Endothelial cell of umbilical vein (primary cell): Measurements from ENCODE around the gene PSMC2. TPM values are rescaled to one million over a fixed set of nuclear protein-coding genes. Genes with fewer than 3 reads are reported as not detected.

Source experiments
- BruUV-seq: library from RNA; stranded (reverse); fragments of 400-500 nt; replicated peaks from 2 replicates; lab custom pipeline; 2021; lab: Mats Ljungman, UMichigan
- CTCF ChIA-PET: fragments of 300-600, 350-600 bp; sonication (Branson Sonifier 250); formaldehyde crosslinking; loops from one replicate; lab custom pipeline; 2021; ENCODE audit warnings: antibody characterized with exemption, inconsistent platforms; lab: Charles Lee
- POLR2A ChIA-PET: fragments of 300-600, 350-600 bp; sonication (Branson Sonifier 250); formaldehyde crosslinking; loops from one replicate; lab custom pipeline; 2021; ENCODE audit warnings: antibody characterized with exemption, inconsistent platforms; lab: Charles Lee
- DNase-seq: peaks from one replicate; pipeline ENCODE4 v3.0.0-alpha.2; 2011; ENCODE audit warnings: low read depth, low spot score
- FAIRE-seq: peaks from 2 replicates; lab custom pipeline; 2011; peaks lifted over from hg19 to GRCh38; lab: Jason Lieb, UNC
- H2AFZ ChIP-seq: 2 replicates; pipeline ENCODE4 v1.6.0; 2012; ENCODE audit warnings: low read depth, low read length, control low read depth, inconsistent platforms
- H3K27ac ChIP-seq: 2 replicates; pipeline ENCODE4 v1.5.1; 2011; ENCODE audit warnings: low read depth, mild to moderate bottlenecking, control low read depth, low read length, moderate library complexity; ENCODE audit not compliant: insufficient read depth
- H3K27me3 ChIP-seq, 2 experiments: 2 replicates each; pipeline versions ENCODE4 v1.6.0 to v1.6.1; 2011; ENCODE audit warnings: low read length in 2 of 2, mixed read lengths in 1 of 2; ENCODE audit not compliant: control insufficient read depth in 2 of 2, insufficient read depth in 2 of 2
- H3K36me3 ChIP-seq, 2 experiments: 2 replicates in 1 of 2; 3 replicates in 1 of 2; pipeline ENCODE4 v1.5.1; 2011; ENCODE audit warnings: low read length in 2 of 2, mild to moderate bottlenecking in 1 of 2, moderate library complexity in 1 of 2; ENCODE audit not compliant: control insufficient read depth in 2 of 2, insufficient read depth in 2 of 2; ENCODE audit errors: extremely low read depth in 1 of 2
- H3K4me1 ChIP-seq: 3 replicates; pipeline ENCODE4 v1.5.1; 2011; ENCODE audit warnings: mild to moderate bottlenecking, low read length; ENCODE audit not compliant: control insufficient read depth, insufficient read depth; ENCODE audit errors: extremely low read depth
- H3K4me2 ChIP-seq: 2 replicates; pipeline ENCODE4 v1.6.1; 2011; ENCODE audit warnings: low read length, control low read depth, mixed read lengths; ENCODE audit not compliant: insufficient read depth
- H3K4me3 ChIP-seq, 3 experiments: fragments of 200-600 bp in 1 of 3; sonication (generic), shearing (Covaris generic) in 1 of 3; replicated peaks in 1 of 3; 2 replicates each; pipeline ENCODE4 v1.5.1; 2011 to 2016; ENCODE audit warnings: control low read depth in 3 of 3, low read length in 3 of 3, mild to moderate bottlenecking in 2 of 3, inconsistent platforms in 1 of 3, low read depth in 1 of 3, moderate library complexity in 1 of 3; ENCODE audit not compliant: insufficient read depth in 1 of 3
- H3K79me2 ChIP-seq: 2 replicates; pipeline ENCODE4 v1.6.0; 2012; ENCODE audit warnings: low read length, inconsistent platforms; ENCODE audit not compliant: control insufficient read depth, insufficient read depth
- H3K9ac ChIP-seq: replicated peaks from 2 replicates; pipeline ENCODE3; 2011; ENCODE audit warnings: low read length, control low read depth; ENCODE audit not compliant: insufficient read depth; ENCODE audit errors: extremely low read depth
- H3K9me1 ChIP-seq: replicated peaks from 3 replicates; pipeline ENCODE4 v1.6.0; 2011; ENCODE audit warnings: mild to moderate bottlenecking, low read length; ENCODE audit not compliant: control insufficient read depth, insufficient read depth; ENCODE audit errors: extremely low read depth
- H3K9me3 ChIP-seq: replicated peaks from 2 replicates; pipeline ENCODE4 v1.5.1; 2012; ENCODE audit warnings: low read length, inconsistent platforms; ENCODE audit not compliant: control insufficient read depth, insufficient read depth
- H4K20me1 ChIP-seq: replicated peaks from 2 replicates; pipeline ENCODE3; 2011; ENCODE audit warnings: mild to moderate bottlenecking, low read length; ENCODE audit not compliant: control insufficient read depth, insufficient read depth; ENCODE audit errors: extremely low read depth
- EZH2 ChIP-seq: IDR thresholded peaks from 2 replicates; pipeline ENCODE4 v1.6.1; 2012; ENCODE audit warnings: borderline replicate concordance, low read depth, mild to moderate bottlenecking, moderate library complexity, low read length, inconsistent platforms; ENCODE audit not compliant: severe bottlenecking
- POLR2A ChIP-seq: IDR thresholded peaks from 2 replicates; pipeline ENCODE4 v1.6.1; 2012; ENCODE audit warnings: low read depth, mild to moderate bottlenecking, control low read depth, low read length
- dilution Hi-C: fragments of 300-500 bp; cut with MboI; formaldehyde crosslinking; loops from one replicate; pipeline ENCODE4 v1.15.0; 2019; ENCODE audit warnings: low sequenced_read_pairs; ENCODE audit not compliant: extremely low pct_ligation_motif_present
- intact Hi-C: fragments of 100-400 bp; cut with micrococcal nuclease; formaldehyde crosslinking; loops from one replicate; pipeline ENCODE4 v1.10.0; 2022
- polyA plus RNA-seq, 4 experiments: library from polyadenylated mRNA; depleted of rRNA in 3 of 4; stranded (reverse) in 3 of 4; unstranded in 1 of 4; fragments of >200 nt; gene quantifications; 2 replicates each; pipeline versions ENCODE4 v1.2.1 to v1.2.3, GENCODE V29; 2011 to 2012; ENCODE audit warnings: missing spikeins in 1 of 4
- total RNA-seq: library from RNA; stranded (reverse); gene quantifications from 2 replicates; pipeline ENCODE4 v1.2.3, GENCODE V29; 2021
- TF ChIP-seq, protein P1 (sequence below), 2 donors: IDR thresholded peaks; 1 replicate in 1 of 2; 2 replicates in 1 of 2; pipeline ENCODE4 v1.5.1; 2011; ENCODE audit warnings: low read length in 2 of 2, mild to moderate bottlenecking in 2 of 2, moderate library complexity in 2 of 2, control low read depth in 1 of 2, inconsistent platforms in 1 of 2, low read depth in 1 of 2; ENCODE audit not compliant: insufficient read depth in 1 of 2; ENCODE audit errors: extremely low read depth in 1 of 2
- TF ChIP-seq, protein P2 (sequence below): IDR thresholded peaks from 2 replicates; pipeline ENCODE4 v1.6.1; 2011; ENCODE audit not compliant: insufficient read depth, insufficient read length

The PSMC2 gene
- total and polyA plus RNA-seq, 2 donors (not counting 3 experiments of a cell fraction or from before 2014, with no cell fraction given): 109 to 147 TPM

GRCh38 chr7:103391150-103391549, 43.7 kb downstream of the PSMC2 start:
- H3K4me1 ChIP-seq: no peaks in the 10 kb centered on the region
- TF ChIP-seq, protein P1, sequence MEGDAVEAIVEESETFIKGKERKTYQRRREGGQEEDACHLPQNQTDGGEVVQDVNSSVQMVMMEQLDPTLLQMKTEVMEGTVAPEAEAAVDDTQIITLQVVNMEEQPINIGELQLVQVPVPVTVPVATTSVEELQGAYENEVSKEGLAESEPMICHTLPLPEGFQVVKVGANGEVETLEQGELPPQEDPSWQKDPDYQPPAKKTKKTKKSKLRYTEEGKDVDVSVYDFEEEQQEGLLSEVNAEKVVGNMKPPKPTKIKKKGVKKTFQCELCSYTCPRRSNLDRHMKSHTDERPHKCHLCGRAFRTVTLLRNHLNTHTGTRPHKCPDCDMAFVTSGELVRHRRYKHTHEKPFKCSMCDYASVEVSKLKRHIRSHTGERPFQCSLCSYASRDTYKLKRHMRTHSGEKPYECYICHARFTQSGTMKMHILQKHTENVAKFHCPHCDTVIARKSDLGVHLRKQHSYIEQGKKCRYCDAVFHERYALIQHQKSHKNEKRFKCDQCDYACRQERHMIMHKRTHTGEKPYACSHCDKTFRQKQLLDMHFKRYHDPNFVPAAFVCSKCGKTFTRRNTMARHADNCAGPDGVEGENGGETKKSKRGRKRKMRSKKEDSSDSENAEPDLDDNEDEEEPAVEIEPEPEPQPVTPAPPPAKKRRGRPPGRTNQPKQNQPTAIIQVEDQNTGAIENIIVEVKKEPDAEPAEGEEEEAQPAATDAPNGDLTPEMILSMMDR (IDR thresholded peaks at IDR 0.05; ENCODE audit: extremely low read depth in 1 of 2, insufficient read depth in 1 of 2, low read depth in 1 of 2, low read length in 2 of 2): no peak
- TF ChIP-seq POLR2A (no peak), EZH2 (no peak)
- TF ChIP-seq, protein P2, sequence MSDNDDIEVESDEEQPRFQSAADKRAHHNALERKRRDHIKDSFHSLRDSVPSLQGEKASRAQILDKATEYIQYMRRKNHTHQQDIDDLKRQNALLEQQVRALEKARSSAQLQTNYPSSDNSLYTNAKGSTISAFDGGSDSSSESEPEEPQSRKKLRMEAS: no peak
- no TSS peak for BruUV-seq
- H3K36me3 ChIP-seq: no peaks in the 10 kb centered on the region
- H3K9me1 ChIP-seq: no peaks in the 10 kb centered on the region
- no peak overlapping the region for H3K4me3 ChIP-seq
- H4K20me1 ChIP-seq: no peaks in the 10 kb centered on the region
- no peak overlapping the region for H3K9ac ChIP-seq
- H3K9me3 ChIP-seq: no peaks in the 10 kb centered on the region
- dilution Hi-C loops (no loop called here), intact Hi-C loops (no loop called here)
- no peaks in the 10 kb centered on the region for H3K79me2 ChIP-seq
- H3K27me3 ChIP-seq: no peaks in the 10 kb centered on the region
- ChIA-PET CTCF (interaction anchor here (0.8 kb wide), 1 partner anchor 11 kb away, joined by 3 read pairs; no protein-coding TSS in a partner anchor), POLR2A (no interaction called here)
- no peak overlapping the region for H3K4me2 ChIP-seq
- DNase-seq (no peak), FAIRE-seq (no peak)
- H2AFZ ChIP-seq: no peak overlapping the region
- no peak overlapping the region for H3K27ac ChIP-seq

GRCh38 chr7:103391976-103392375, 44.5 kb downstream of the PSMC2 start:
- CTCF ChIA-PET: no interaction called here
- no peaks in the 10 kb centered on the region for H4K20me1 ChIP-seq
- no peak overlapping the region for H3K4me2 ChIP-seq
- no peak overlapping the region for H3K27ac ChIP-seq
- H3K4me1 ChIP-seq: no peaks in the 10 kb centered on the region
- POLR2A ChIA-PET: no interaction called here
- H3K27me3 ChIP-seq: no peaks in the 10 kb centered on the region
- no TSS peak for BruUV-seq
- no peaks in the 10 kb centered on the region for H3K9me1 ChIP-seq
- dilution Hi-C loops (no loop called here), intact Hi-C loops (no loop called here)
- H3K36me3 ChIP-seq: no peaks in the 10 kb centered on the region
- no peaks in the 10 kb centered on the region for H3K9me3 ChIP-seq
- TF ChIP-seq, protein P1 (IDR thresholded peaks at IDR 0.05; ENCODE audit: extremely low read depth in 1 of 2, insufficient read depth in 1 of 2, low read depth in 1 of 2, low read length in 2 of 2): no peak
- DNase-seq (no peak), FAIRE-seq (no peak)
- H3K79me2 ChIP-seq: no peaks in the 10 kb centered on the region
- H3K4me3 ChIP-seq: no peak overlapping the region
- H2AFZ ChIP-seq: no peak overlapping the region
- H3K9ac ChIP-seq: no peak overlapping the region
